Measurements from ENCODE around the gene SLC25A26. TPM values are rescaled to one million over a fixed set of nuclear protein-coding genes. Genes with fewer than 3 reads are reported as not detected.
"Not testable (repeated sequence)": the region's sequence is repeated elsewhere in the genome, so short reads cannot be mapped to it uniquely, and the experiment has no call there.

Gene SLC25A26
- total and polyA plus RNA-seq, 7 experiments from 2014 or later = 14.1 to 51.3 (median 21.7) TPM

- POLR2A ChIA-PET = no interaction called here
- H3K36me3 Mint-ChIP-seq = peaks cover 0 to 7% (median 4%) of the 10 kb centered on the region in 5 donors
- DNase-seq = peak in 1 of 9 donors; percentile 6
- CTCF ChIA-PET = interaction anchor here (1.0 to 4.6 kb wide), 3 partner anchors 26 to 542 kb away, joined by 3 to 39 read pairs (median 4); no protein-coding TSS in a partner anchor
- no peaks in the 10 kb centered on the region for H3K9me3 ChIP-seq (ENCODE audit: control insufficient read depth in 2 of 3, low read length in 3 of 3)
- H3K27ac Mint-ChIP-seq = peak overlapping the region in 6 of 9 donors; percentile 22 to 92 (median 58)
- H3K27me3 ChIP-seq (ENCODE audit: control insufficient read depth in 2 of 2, insufficient read depth in 2 of 2, low read length in 2 of 2) = no peaks in the 10 kb centered on the region
- no peak for ATAC-seq
- H3K4me3 ChIP-seq (ENCODE audit: low read length) = no peak overlapping the region
- no peak overlapping the region for H3K27ac ChIP-seq (ENCODE audit: low read depth, low read length)
- no peaks in the 10 kb centered on the region for H3K27me3 Mint-ChIP-seq
- peaks cover 15 to 41% (median 36%) of the 10 kb centered on the region in 7 donors for H3K4me1 Mint-ChIP-seq
- H3K36me3 ChIP-seq (ENCODE audit: control insufficient read depth in 2 of 3, insufficient read depth in 3 of 3, low read length in 3 of 3) = no peaks in the 10 kb centered on the region
- intact Hi-C loops (cut with micrococcal nuclease) = no loop called here
- H3K4me1 ChIP-seq (ENCODE audit: control insufficient read depth in 2 of 2, insufficient read depth in 2 of 2, low read length in 2 of 2) = peaks cover 12 to 28% of the 10 kb centered on the region in 2 donors
- no peaks in the 10 kb centered on the region for H3K9me3 Mint-ChIP-seq
- H3K4me3 Mint-ChIP-seq = peak overlapping the region in 8 of 10 donors; percentile 3 to 77 (median 32)
Observed at GRCh38 chr3:66280304-66280703, 59.5 kb downstream of the SLC25A26 start.

DNA sequence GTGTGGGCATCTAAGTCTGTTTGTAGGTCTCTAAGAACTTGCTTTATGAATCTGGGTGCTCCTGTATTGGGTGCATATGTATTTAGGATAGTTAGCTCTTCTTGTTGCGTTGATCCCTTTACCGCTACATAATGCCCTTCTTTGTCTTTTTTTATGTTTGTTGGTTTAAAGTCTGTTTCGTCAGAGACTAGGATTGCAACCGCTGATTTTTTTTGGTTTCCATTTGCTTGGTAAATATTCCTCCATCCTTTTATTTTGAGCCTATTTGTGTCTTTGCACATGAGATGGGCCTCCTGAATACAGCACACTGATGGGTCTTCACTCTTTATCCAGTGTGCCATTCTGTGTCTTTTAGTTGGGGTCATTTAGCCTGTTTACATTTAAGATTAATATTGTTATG lies 71.1 kb downstream of the SLC25A26 start:
- H3K4me3 ChIP-seq (ENCODE audit: low read length); H3K36me3 ChIP-seq (ENCODE audit: control insufficient read depth in 2 of 3, insufficient read depth in 3 of 3, low read length in 3 of 3); POLR2A ChIA-PET; DNase-seq; H3K4me1 ChIP-seq (ENCODE audit: control insufficient read depth in 2 of 2, insufficient read depth in 2 of 2, low read length in 2 of 2); H3K27me3 ChIP-seq (ENCODE audit: control insufficient read depth in 2 of 2, insufficient read depth in 2 of 2, low read length in 2 of 2); H3K4me3 Mint-ChIP-seq; H3K27ac ChIP-seq (ENCODE audit: low read depth, low read length); H3K27ac Mint-ChIP-seq; ATAC-seq; intact Hi-C loops (cut with micrococcal nuclease); H3K27me3 Mint-ChIP-seq; H3K9me3 ChIP-seq (ENCODE audit: control insufficient read depth in 2 of 3, low read length in 3 of 3): not testable (repeated sequence)
- Mint-ChIP-seq H3K36me3 (peaks cover 10 to 51% (median 39%) of the 10 kb centered on the region in 5 donors), H3K9me3 (peaks cover 0 to 17% (median 7%) of the 10 kb centered on the region in 11 donors), H3K4me1 (peaks cover 10 to 63% (median 48%) of the 10 kb centered on the region in 7 donors)
- CTCF ChIA-PET = interaction anchor here (0.6 kb wide), 1 partner anchor 80 kb away, joined by 3 read pairs; no protein-coding TSS in a partner anchor

DNA sequence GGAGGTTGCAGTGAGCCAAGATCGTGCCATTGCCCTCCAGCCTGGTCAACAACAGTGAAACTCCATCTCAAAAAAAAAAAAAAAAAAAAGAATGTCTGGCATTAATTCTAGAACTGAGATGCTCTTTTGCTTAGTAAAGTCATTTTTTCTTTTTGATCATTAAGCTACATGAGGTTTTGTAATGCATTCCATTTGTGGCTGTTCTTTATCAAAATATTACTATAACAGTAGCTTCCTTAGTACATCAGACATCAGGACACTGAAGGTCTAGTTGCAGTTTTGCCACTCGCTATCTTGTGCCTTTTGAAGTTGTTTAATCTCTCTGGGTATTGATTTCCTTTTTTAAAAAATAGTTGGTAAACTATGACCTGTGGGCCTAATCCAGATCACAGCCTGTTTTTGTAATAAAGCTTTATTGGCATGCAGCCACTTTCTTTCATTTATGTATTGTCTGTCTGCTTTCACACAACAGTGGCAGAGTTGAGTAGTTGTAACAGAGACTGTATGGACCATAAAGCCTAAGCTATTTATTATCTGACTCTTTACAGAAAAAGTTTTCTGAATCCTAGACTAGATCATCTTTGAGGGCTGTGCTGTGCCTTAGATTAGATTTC lies 76.6 kb downstream of the SLC25A26 start:
- Histone ChIP-seq H3K4me3 (ENCODE audit: low read length) (no peak overlapping the region), H3K36me3 (ENCODE audit: control insufficient read depth in 2 of 3, insufficient read depth in 3 of 3, low read length in 3 of 3) (no peaks in the 10 kb centered on the region), H3K4me1 (ENCODE audit: control insufficient read depth in 2 of 2, insufficient read depth in 2 of 2, low read length in 2 of 2) (peaks cover 32 to 45% of the 10 kb centered on the region in 2 donors), H3K27ac (ENCODE audit: low read depth, low read length) (peak overlapping the region; percentile 13), H3K9me3 (ENCODE audit: control insufficient read depth in 2 of 3, low read length in 3 of 3) (no peaks in the 10 kb centered on the region), H3K27me3 (ENCODE audit: control insufficient read depth in 2 of 2, insufficient read depth in 2 of 2, low read length in 2 of 2) (no peaks in the 10 kb centered on the region)
- DNase-seq (peak in 1 of 9 donors; percentile 15), ATAC-seq (no peak)
- H3K27me3 Mint-ChIP-seq = no peaks in the 10 kb centered on the region
- POLR2A ChIA-PET = interaction anchor here (0.6 to 0.7 kb wide), 2 partner anchors 18 to 77 kb away, joined by 3 to 6 read pairs; partner anchors contain the start of gene SLC25A26
- CTCF ChIA-PET = no interaction called here
- intact Hi-C loops (cut with micrococcal nuclease) = no loop called here
- peak overlapping the region in 2 of 10 donors; percentile 0 to 22 for H3K4me3 Mint-ChIP-seq
- H3K9me3 Mint-ChIP-seq = peaks cover 0 to 9% (median 0%) of the 10 kb centered on the region in 11 donors
- H3K27ac Mint-ChIP-seq = peak overlapping the region in 8 of 9 donors; percentile 4 to 71 (median 44)
- H3K4me1 Mint-ChIP-seq = peaks cover 31 to 72% (median 63%) of the 10 kb centered on the region in 7 donors
- H3K36me3 Mint-ChIP-seq = peaks cover 0 to 18% (median 14%) of the 10 kb centered on the region in 5 donors

- H3K9me3 ChIP-seq (ENCODE audit: control insufficient read depth in 2 of 3, low read length in 3 of 3) = no peaks in the 10 kb centered on the region
- H3K4me3 ChIP-seq (ENCODE audit: low read length) = no peak overlapping the region
- Mint-ChIP-seq H3K36me3 (peaks cover 0 to 18% (median 13%) of the 10 kb centered on the region in 5 donors), H3K4me1 (peaks cover 30 to 72% (median 63%) of the 10 kb centered on the region in 7 donors), H3K9me3 (peaks cover 0 to 9% (median 0%) of the 10 kb centered on the region in 11 donors), H3K27ac (peak overlapping the region in 7 of 9 donors; percentile 4 to 71 (median 48)), H3K27me3 (no peaks in the 10 kb centered on the region), H3K4me3 (peak overlapping the region in 2 of 10 donors; percentile 0 to 22)
- intact Hi-C loops (cut with micrococcal nuclease) = no loop called here
- no peaks in the 10 kb centered on the region for H3K36me3 ChIP-seq (ENCODE audit: control insufficient read depth in 2 of 3, insufficient read depth in 3 of 3, low read length in 3 of 3)
- CTCF ChIA-PET = no interaction called here
- peaks cover 37 to 50% of the 10 kb centered on the region in 2 donors for H3K4me1 ChIP-seq (ENCODE audit: control insufficient read depth in 2 of 2, insufficient read depth in 2 of 2, low read length in 2 of 2)
- no peak overlapping the region for H3K27ac ChIP-seq (ENCODE audit: low read depth, low read length)
- H3K27me3 ChIP-seq (ENCODE audit: control insufficient read depth in 2 of 2, insufficient read depth in 2 of 2, low read length in 2 of 2) = no peaks in the 10 kb centered on the region
- DNase-seq (no peak), ATAC-seq (peak; percentile 39)
- POLR2A ChIA-PET = interaction anchor here (0.6 kb wide), 2 partner anchors 77 to 189 kb away, joined by 3 read pairs; partner anchors contain the start of gene SLC25A26
Observed at GRCh38 chr3:66297900-66298299, 77.1 kb downstream of the SLC25A26 start.

DNA sequence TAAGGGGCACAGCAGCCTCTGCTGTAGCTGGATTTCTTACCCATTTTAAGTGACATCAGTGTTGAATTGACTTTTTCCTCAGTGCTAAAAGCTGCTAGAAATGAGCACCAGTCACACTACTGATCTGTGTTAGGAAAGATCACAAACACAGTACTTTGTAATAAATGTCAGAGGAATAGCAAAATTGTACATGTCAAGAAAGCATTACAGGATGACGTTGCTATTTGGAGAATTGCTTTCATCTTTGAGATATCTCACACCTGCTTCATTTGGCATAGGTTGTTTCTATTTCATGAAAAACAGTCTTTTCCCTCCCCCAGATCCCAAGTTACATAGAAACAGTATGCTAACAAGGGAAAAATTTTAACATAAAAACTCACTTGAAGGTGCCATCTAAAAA lies 77.8 kb downstream of the SLC25A26 start:
- Histone ChIP-seq H3K27me3 (ENCODE audit: control insufficient read depth in 2 of 2, insufficient read depth in 2 of 2, low read length in 2 of 2) (no peaks in the 10 kb centered on the region), H3K36me3 (ENCODE audit: control insufficient read depth in 2 of 3, insufficient read depth in 3 of 3, low read length in 3 of 3) (no peaks in the 10 kb centered on the region), H3K4me1 (ENCODE audit: control insufficient read depth in 2 of 2, insufficient read depth in 2 of 2, low read length in 2 of 2) (peaks cover 44 to 57% of the 10 kb centered on the region in 2 donors), H3K4me3 (ENCODE audit: low read length) (no peak overlapping the region), H3K9me3 (ENCODE audit: control insufficient read depth in 2 of 3, low read length in 3 of 3) (no peaks in the 10 kb centered on the region), H3K27ac (ENCODE audit: low read depth, low read length) (no peak overlapping the region)
- Mint-ChIP-seq H3K36me3 (peaks cover 0 to 18% (median 11%) of the 10 kb centered on the region in 5 donors), H3K27me3 (no peaks in the 10 kb centered on the region), H3K4me3 (peak overlapping the region in 1 of 10 donors; percentile 12), H3K9me3 (peaks cover 0 to 8% (median 0%) of the 10 kb centered on the region in 11 donors), H3K4me1 (peaks cover 34 to 72% (median 65%) of the 10 kb centered on the region in 7 donors), H3K27ac (peak overlapping the region in 8 of 9 donors; percentile 0 to 71 (median 18))
- peak in 1 of 9 donors; percentile 10 for DNase-seq
- no peak for ATAC-seq
- CTCF ChIA-PET = no interaction called here
- intact Hi-C loops (cut with micrococcal nuclease) = no loop called here
- POLR2A ChIA-PET = interaction anchor here (0.6 kb wide), 1 partner anchor 188 kb away, joined by 3 read pairs; no protein-coding TSS in a partner anchor

GRCh38 chr3:66299085-66299484 lies 78.3 kb downstream of the SLC25A26 start:
- H3K4me1 ChIP-seq (ENCODE audit: control insufficient read depth in 2 of 2, insufficient read depth in 2 of 2, low read length in 2 of 2) = peaks cover 49 to 62% of the 10 kb centered on the region in 2 donors
- not testable (repeated sequence) for H3K27ac ChIP-seq (ENCODE audit: low read depth, low read length)

More at GRCh38 chr3:66299085-66299484, 78.3 kb downstream of the SLC25A26 start:
- H3K27me3 Mint-ChIP-seq; H3K4me3 ChIP-seq (ENCODE audit: low read length); H3K9me3 ChIP-seq (ENCODE audit: control insufficient read depth in 2 of 3, low read length in 3 of 3); POLR2A ChIA-PET; H3K36me3 ChIP-seq (ENCODE audit: control insufficient read depth in 2 of 3, insufficient read depth in 3 of 3, low read length in 3 of 3); DNase-seq; ATAC-seq; intact Hi-C loops (cut with micrococcal nuclease); H3K4me3 Mint-ChIP-seq; CTCF ChIA-PET; H3K9me3 Mint-ChIP-seq; H3K27me3 ChIP-seq (ENCODE audit: control insufficient read depth in 2 of 2, insufficient read depth in 2 of 2, low read length in 2 of 2): not testable (repeated sequence)
- peaks cover 39 to 74% (median 65%) of the 10 kb centered on the region in 7 donors for H3K4me1 Mint-ChIP-seq
- H3K27ac Mint-ChIP-seq = peak overlapping the region in 5 of 9 donors; percentile 32 to 71 (median 52)
- H3K36me3 Mint-ChIP-seq = peaks cover 0 to 18% (median 11%) of the 10 kb centered on the region in 5 donors
